Liver (tissue), 9 donors: ENCODE data around the gene CBLL1. TPM values are rescaled to one million over a fixed set of nuclear protein-coding genes. Genes with fewer than 3 reads are reported as not detected.

Experiments
- DNase-seq: peaks from one replicate; pipeline ENCODE4 v3.0.0-alpha.2; 2017; ENCODE audit warnings: low spot score
- H3K27ac ChIP-seq, 2 donors: one replicate each; pipeline ENCODE4 v1.7.0; 2013; ENCODE audit warnings: inconsistent platforms in 2 of 2, low read length in 2 of 2, control low read depth in 1 of 2, low read depth in 1 of 2, mild to moderate bottlenecking in 1 of 2
- H3K27me3 ChIP-seq, 4 donors: one replicate each; pipeline versions ENCODE4 v1.6.1 to v1.7.0; 2013; ENCODE audit warnings: low read length in 3 of 4, inconsistent platforms in 1 of 4, mild to moderate bottlenecking in 1 of 4, moderate library complexity in 1 of 4; ENCODE audit not compliant: control insufficient read depth in 4 of 4, insufficient read depth in 4 of 4
- H3K36me3 ChIP-seq, 4 donors: one replicate each; pipeline versions ENCODE4 v1.6.1 to v1.7.0; 2013; ENCODE audit warnings: low read length in 3 of 4, mild to moderate bottlenecking in 3 of 4, low read depth in 1 of 4, moderate library complexity in 1 of 4; ENCODE audit not compliant: control insufficient read depth in 4 of 4, insufficient read depth in 3 of 4
- H3K4me1 ChIP-seq, 4 donors: one replicate each; pipeline versions ENCODE4 v1.6.1 to v1.7.0; 2013; ENCODE audit warnings: low read length in 3 of 4, mild to moderate bottlenecking in 3 of 4, moderate library complexity in 1 of 4; ENCODE audit not compliant: control insufficient read depth in 4 of 4, insufficient read depth in 4 of 4
- H3K4me3 ChIP-seq, 3 donors: one replicate each; pipeline versions ENCODE4 v1.6.1 to v1.7.0; 2013; ENCODE audit warnings: low read length in 3 of 3, control low read depth in 1 of 3, low read depth in 1 of 3, mild to moderate bottlenecking in 1 of 3
- H3K9ac ChIP-seq, 2 donors: one replicate each; pipeline ENCODE4 v1.7.0; 2013; ENCODE audit warnings: low read length in 2 of 2, mild to moderate bottlenecking in 2 of 2, moderate library complexity in 2 of 2, control low read depth in 1 of 2, low read depth in 1 of 2
- H3K9me3 ChIP-seq, 4 donors: one replicate each; pipeline versions ENCODE4 v1.6.1 to v1.7.0; 2013; ENCODE audit warnings: low read length in 3 of 4; ENCODE audit not compliant: control insufficient read depth in 4 of 4
- EGR1 ChIP-seq, 2 donors: IDR thresholded peaks; 2 replicates each; pipeline ENCODE4 v1.6.1; 2016 to 2018; ENCODE audit warnings: antibody characterized with exemption in 2 of 2, low read depth in 2 of 2
- FOXA1 ChIP-seq: IDR thresholded peaks from 2 replicates; pipeline ENCODE4 v1.6.1; 2016; ENCODE audit warnings: antibody characterized with exemption
- FOXA2 ChIP-seq: IDR thresholded peaks from 2 replicates; pipeline ENCODE4 v1.6.1; 2016; ENCODE audit warnings: antibody characterized with exemption
- HNF4A ChIP-seq, 2 donors: conservative IDR thresholded peaks; 2 replicates each; pipeline ENCODE4 v1.6.1; 2016; ENCODE audit warnings: antibody characterized with exemption in 2 of 2, mild to moderate bottlenecking in 2 of 2
- HNF4G ChIP-seq: IDR thresholded peaks from 2 replicates; pipeline ENCODE4 v1.6.1; 2016; ENCODE audit warnings: antibody characterized with exemption
- JUND ChIP-seq, 2 donors: IDR thresholded peaks; 2 replicates each; pipeline ENCODE4 v1.6.1; 2016; ENCODE audit warnings: antibody characterized with exemption in 2 of 2
- NR2F2 ChIP-seq: IDR thresholded peaks from 2 replicates; pipeline ENCODE4 v1.6.1; 2016; ENCODE audit warnings: antibody characterized with exemption
- RAD21 ChIP-seq, 2 donors: IDR thresholded peaks; 2 replicates each; pipeline ENCODE4 v1.6.1; 2016; ENCODE audit warnings: antibody characterized with exemption in 2 of 2, mild to moderate bottlenecking in 2 of 2
- TAF1 ChIP-seq: conservative IDR thresholded peaks from 2 replicates; pipeline ENCODE4 v1.6.1; 2016; ENCODE audit warnings: antibody characterized with exemption, mild to moderate bottlenecking
- YY1 ChIP-seq: IDR thresholded peaks from 2 replicates; pipeline ENCODE4 v1.6.1; 2016; ENCODE audit warnings: antibody characterized with exemption, mild to moderate bottlenecking
- ZBTB33 ChIP-seq: IDR thresholded peaks from 2 replicates; pipeline ENCODE4 v1.6.1; 2016; ENCODE audit warnings: antibody characterized with exemption
- WGBS: extraction: QIAGEN DNeasy Blood & Tissue Kit; methylation state at CpG from one replicate; pipeline ENCODE4 v1.1.7; 2013; 5-methylcytosine and 5-hydroxymethylcytosine counted together
- polyA plus RNA-seq, 2 donors: library from polyadenylated mRNA; stranded (reverse) in 1 of 2; unstranded in 1 of 2; fragments of 200-250 nt in 1 of 2; fragments of >200 nt in 1 of 2; fragmentation: Nextera tagmentation in 1 of 2; extraction: Ambion mirVana in 1 of 2; gene quantifications; one replicate each; pipeline versions ENCODE4 v1.2.1 to v1.2.3, GENCODE V29; 2013 to 2015
- total RNA-seq, 2 donors: library from RNA; depleted of rRNA; stranded (reverse); fragments of >200 nt; gene quantifications; one replicate each; pipeline ENCODE4 v1.2.3, GENCODE V29; 2014
- TF ChIP-seq, protein P1 (sequence below): IDR thresholded peaks from 2 replicates; pipeline ENCODE4 v1.6.1; 2016; ENCODE audit warnings: antibody characterized with exemption
- TF ChIP-seq, protein P2 (sequence below): fragments of 150-350 bp; IDR thresholded peaks from 2 replicates; pipeline ENCODE4 v1.5.1; 2017; ENCODE audit warnings: improper control_type of control experiment, low read depth, low read length; ENCODE audit not compliant: missing input control
- TF ChIP-seq, protein P3 (sequence below): IDR thresholded peaks from 2 replicates; pipeline ENCODE4 v1.6.1; 2016; ENCODE audit warnings: antibody characterized with exemption
- TF ChIP-seq, protein P4 (sequence below): IDR thresholded peaks from 2 replicates; pipeline ENCODE4 v1.6.1; 2016; ENCODE audit warnings: antibody characterized with exemption, mild to moderate bottlenecking
- donor health status: healthy.
- donor health status: healthy.
- donor health status: healthy.
- donor health status: healthy.
- donor health status: healthy.

Gene CBLL1
- total and polyA plus RNA-seq, 4 donors: 5.2 to 17.0 (median 10.0) TPM

- no peak overlapping the region for H3K9ac ChIP-seq
- no peak overlapping the region for H3K4me3 ChIP-seq
- no peaks in the 10 kb centered on the region for H3K4me1 ChIP-seq
- DNase-seq: no peak
- peaks cover 0 to 6% (median 0%) of the 10 kb centered on the region in 4 donors for H3K27me3 ChIP-seq
- WGBS: 95% methylated on average over 2 of the region's 2 CpGs
- no peaks in the 10 kb centered on the region for H3K9me3 ChIP-seq
- H3K36me3 ChIP-seq: no peaks in the 10 kb centered on the region
- no peak overlapping the region for H3K27ac ChIP-seq
- TF ChIP-seq FOXA1 (no peak), RAD21 (IDR thresholded peaks at IDR 0.05) (no peak), NR2F2 (no peak), YY1 (no peak)
- TF ChIP-seq, protein P1, sequence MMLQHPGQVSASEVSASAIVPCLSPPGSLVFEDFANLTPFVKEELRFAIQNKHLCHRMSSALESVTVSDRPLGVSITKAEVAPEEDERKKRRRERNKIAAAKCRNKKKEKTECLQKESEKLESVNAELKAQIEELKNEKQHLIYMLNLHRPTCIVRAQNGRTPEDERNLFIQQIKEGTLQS: no peak
These were observed 20.7 kb upstream of the CBLL1 start for GRCh38 chr7:107723255-107723654.

- TF ChIP-seq RAD21 (IDR thresholded peaks at IDR 0.05): peak; percentile 85 to 88
- no peak for TF ChIP-seq TAF1
- TF ChIP-seq, protein P2, sequence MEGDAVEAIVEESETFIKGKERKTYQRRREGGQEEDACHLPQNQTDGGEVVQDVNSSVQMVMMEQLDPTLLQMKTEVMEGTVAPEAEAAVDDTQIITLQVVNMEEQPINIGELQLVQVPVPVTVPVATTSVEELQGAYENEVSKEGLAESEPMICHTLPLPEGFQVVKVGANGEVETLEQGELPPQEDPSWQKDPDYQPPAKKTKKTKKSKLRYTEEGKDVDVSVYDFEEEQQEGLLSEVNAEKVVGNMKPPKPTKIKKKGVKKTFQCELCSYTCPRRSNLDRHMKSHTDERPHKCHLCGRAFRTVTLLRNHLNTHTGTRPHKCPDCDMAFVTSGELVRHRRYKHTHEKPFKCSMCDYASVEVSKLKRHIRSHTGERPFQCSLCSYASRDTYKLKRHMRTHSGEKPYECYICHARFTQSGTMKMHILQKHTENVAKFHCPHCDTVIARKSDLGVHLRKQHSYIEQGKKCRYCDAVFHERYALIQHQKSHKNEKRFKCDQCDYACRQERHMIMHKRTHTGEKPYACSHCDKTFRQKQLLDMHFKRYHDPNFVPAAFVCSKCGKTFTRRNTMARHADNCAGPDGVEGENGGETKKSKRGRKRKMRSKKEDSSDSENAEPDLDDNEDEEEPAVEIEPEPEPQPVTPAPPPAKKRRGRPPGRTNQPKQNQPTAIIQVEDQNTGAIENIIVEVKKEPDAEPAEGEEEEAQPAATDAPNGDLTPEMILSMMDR: peak; percentile 65
- no peak for TF ChIP-seq FOXA1
- H3K4me1 ChIP-seq: no peaks in the 10 kb centered on the region
- peaks cover 0 to 6% (median 0%) of the 10 kb centered on the region in 4 donors for H3K27me3 ChIP-seq
- no peak for DNase-seq
- no peaks in the 10 kb centered on the region for H3K36me3 ChIP-seq
- no peaks in the 10 kb centered on the region for H3K9me3 ChIP-seq
- WGBS: 23% methylated on average over 4 of the region's 4 CpGs
- no peak overlapping the region for H3K4me3 ChIP-seq
- no peak overlapping the region for H3K27ac ChIP-seq
- H3K9ac ChIP-seq: no peak overlapping the region
These were observed 18.7 kb upstream of the CBLL1 start for GRCh38 chr7:107725138-107725740.

DNA sequence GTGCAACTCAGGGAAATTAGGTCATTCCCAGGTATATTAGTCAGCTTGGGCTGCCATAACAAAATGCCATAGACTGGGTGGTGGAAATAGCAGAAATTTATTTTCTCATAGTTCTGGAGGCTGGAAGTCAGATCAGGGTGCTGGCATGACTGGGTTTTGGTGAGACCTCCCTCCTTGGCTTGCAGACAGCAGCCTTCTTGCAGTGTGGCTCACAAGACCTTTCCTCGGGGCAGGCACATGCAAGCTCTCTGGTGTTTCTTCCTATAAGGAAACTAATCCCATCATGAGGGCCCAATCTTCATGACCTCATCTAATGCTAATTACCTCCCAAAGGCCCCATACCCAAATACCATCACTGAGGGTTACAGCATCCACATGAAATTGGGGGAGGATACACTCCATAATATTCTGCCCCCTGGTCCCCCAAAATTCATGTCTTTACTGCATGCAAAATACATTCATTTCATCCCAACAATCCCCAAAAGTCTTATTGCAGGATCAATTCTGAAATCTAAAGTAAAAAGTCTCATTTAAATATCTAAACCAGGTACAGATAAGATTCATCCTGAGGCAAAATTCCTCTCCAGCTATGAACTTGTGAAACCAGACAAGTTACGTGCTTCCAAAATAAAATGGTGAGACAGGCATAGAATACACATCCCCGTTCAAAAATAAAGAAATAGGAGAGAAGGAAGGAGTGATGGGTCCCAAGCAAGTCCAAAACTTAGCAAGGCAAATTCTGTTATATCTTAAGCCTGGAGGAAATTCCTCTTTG is 17.4 kb upstream of the CBLL1 start:
- Histone ChIP-seq H3K9me3 (no peaks in the 10 kb centered on the region), H3K36me3 (no peaks in the 10 kb centered on the region), H3K27me3 (peaks cover 0 to 2% (median 0%) of the 10 kb centered on the region in 4 donors), H3K9ac (no peak overlapping the region), H3K4me1 (no peaks in the 10 kb centered on the region), H3K4me3 (no peak overlapping the region), H3K27ac (no peak overlapping the region)
- DNase-seq: no peak
- 75% methylated on average over 3 of the region's 3 CpGs for WGBS
- no peak for TF ChIP-seq FOXA2
- TF ChIP-seq HNF4G: no peak
- TF ChIP-seq, protein P2: no peak
- TF ChIP-seq HNF4A (conservative IDR thresholded peaks at IDR 0.05): no peak
- TF ChIP-seq, protein P3, sequence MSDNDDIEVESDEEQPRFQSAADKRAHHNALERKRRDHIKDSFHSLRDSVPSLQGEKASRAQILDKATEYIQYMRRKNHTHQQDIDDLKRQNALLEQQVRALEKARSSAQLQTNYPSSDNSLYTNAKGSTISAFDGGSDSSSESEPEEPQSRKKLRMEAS: no peak
- TF ChIP-seq NR2F2: no peak
- no peak for TF ChIP-seq FOXA1
- no peak for TF ChIP-seq YY1
- TF ChIP-seq JUND (IDR thresholded peaks at IDR 0.05): no peak
- TF ChIP-seq EGR1 (IDR thresholded peaks at IDR 0.05; ENCODE audit: low read depth in 2 of 2): no peak
- no peak for TF ChIP-seq RAD21 (IDR thresholded peaks at IDR 0.05)
- TF ChIP-seq ZBTB33: no peak
- TF ChIP-seq, protein P1: no peak
- TF ChIP-seq, protein P4, sequence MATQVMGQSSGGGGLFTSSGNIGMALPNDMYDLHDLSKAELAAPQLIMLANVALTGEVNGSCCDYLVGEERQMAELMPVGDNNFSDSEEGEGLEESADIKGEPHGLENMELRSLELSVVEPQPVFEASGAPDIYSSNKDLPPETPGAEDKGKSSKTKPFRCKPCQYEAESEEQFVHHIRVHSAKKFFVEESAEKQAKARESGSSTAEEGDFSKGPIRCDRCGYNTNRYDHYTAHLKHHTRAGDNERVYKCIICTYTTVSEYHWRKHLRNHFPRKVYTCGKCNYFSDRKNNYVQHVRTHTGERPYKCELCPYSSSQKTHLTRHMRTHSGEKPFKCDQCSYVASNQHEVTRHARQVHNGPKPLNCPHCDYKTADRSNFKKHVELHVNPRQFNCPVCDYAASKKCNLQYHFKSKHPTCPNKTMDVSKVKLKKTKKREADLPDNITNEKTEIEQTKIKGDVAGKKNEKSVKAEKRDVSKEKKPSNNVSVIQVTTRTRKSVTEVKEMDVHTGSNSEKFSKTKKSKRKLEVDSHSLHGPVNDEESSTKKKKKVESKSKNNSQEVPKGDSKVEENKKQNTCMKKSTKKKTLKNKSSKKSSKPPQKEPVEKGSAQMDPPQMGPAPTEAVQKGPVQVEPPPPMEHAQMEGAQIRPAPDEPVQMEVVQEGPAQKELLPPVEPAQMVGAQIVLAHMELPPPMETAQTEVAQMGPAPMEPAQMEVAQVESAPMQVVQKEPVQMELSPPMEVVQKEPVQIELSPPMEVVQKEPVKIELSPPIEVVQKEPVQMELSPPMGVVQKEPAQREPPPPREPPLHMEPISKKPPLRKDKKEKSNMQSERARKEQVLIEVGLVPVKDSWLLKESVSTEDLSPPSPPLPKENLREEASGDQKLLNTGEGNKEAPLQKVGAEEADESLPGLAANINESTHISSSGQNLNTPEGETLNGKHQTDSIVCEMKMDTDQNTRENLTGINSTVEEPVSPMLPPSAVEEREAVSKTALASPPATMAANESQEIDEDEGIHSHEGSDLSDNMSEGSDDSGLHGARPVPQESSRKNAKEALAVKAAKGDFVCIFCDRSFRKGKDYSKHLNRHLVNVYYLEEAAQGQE: no peak
